Peyer's patch (tissue), 4 donors: ENCODE results near the gene BIN1.

Experiments
- CTCF ChIP-seq, 6 experiments: fragments of 450-650 bp in 4 of 6; fragments of 200-600 bp in 2 of 6; sonication (generic) in 1 of 6; IDR thresholded peaks; one replicate each; pipeline ENCODE4 v1.5.1; 2017 to 2019; ENCODE audit warnings: antibody characterized with exemption in 6 of 6, mild to moderate bottlenecking in 3 of 6, moderate library complexity in 1 of 6
- POLR2A ChIP-seq, 2 donors: fragments of 450-650 bp; IDR thresholded peaks; one replicate each; pipeline ENCODE4 v1.5.1; 2017; ENCODE audit warnings: antibody characterized with exemption in 2 of 2, mild to moderate bottlenecking in 2 of 2, moderate library complexity in 2 of 2

GRCh38 chr2:127065299-127065939 is 41.5 kb downstream of the BIN1 start:
- no peak for TF ChIP-seq POLR2A (IDR thresholded peaks at IDR 0.05)
- no peak for TF ChIP-seq CTCF (IDR thresholded peaks at IDR 0.05)
